Astrocyte (in vitro differentiated cells and primary cell): ENCODE results near the gene DBF4B.

Experiments
- CTCF ChIP-seq: IDR thresholded peaks from 2 replicates; pipeline ENCODE4 v1.5.1; 2011; ENCODE audit warnings: low read depth, mild to moderate bottlenecking, inconsistent platforms, low read length, moderate library complexity; ENCODE audit not compliant: insufficient read depth
- EZH2 ChIP-seq: IDR thresholded peaks from 2 replicates; pipeline ENCODE4 v1.6.1; 2012; ENCODE audit warnings: mild to moderate bottlenecking, low read length, inconsistent platforms; ENCODE audit not compliant: insufficient read depth

- no peak for TF ChIP-seq EZH2
- TF ChIP-seq CTCF, result no peak
Measured at GRCh38 chr17:44770166-44770925, 61.9 kb downstream of the DBF4B start.
